Stimulated activated CD4-positive, alpha-beta T cell treated with anti-CD3 and anti-CD28 coated beads, Interleukin-2, amount 100 ng/mL, for 4 hours (primary cell): Measurements from ENCODE around the gene NSD2.
"Not testable (repeated sequence)": the region's sequence is repeated elsewhere in the genome, so short reads cannot be mapped to it uniquely, and the experiment has no call there.

Experiments
- DNase-seq: peaks from one replicate; pipeline ENCODE4 v3.0.0-alpha.2; 2020; ENCODE audit warnings: low read depth

The NSD2 gene

DNA sequence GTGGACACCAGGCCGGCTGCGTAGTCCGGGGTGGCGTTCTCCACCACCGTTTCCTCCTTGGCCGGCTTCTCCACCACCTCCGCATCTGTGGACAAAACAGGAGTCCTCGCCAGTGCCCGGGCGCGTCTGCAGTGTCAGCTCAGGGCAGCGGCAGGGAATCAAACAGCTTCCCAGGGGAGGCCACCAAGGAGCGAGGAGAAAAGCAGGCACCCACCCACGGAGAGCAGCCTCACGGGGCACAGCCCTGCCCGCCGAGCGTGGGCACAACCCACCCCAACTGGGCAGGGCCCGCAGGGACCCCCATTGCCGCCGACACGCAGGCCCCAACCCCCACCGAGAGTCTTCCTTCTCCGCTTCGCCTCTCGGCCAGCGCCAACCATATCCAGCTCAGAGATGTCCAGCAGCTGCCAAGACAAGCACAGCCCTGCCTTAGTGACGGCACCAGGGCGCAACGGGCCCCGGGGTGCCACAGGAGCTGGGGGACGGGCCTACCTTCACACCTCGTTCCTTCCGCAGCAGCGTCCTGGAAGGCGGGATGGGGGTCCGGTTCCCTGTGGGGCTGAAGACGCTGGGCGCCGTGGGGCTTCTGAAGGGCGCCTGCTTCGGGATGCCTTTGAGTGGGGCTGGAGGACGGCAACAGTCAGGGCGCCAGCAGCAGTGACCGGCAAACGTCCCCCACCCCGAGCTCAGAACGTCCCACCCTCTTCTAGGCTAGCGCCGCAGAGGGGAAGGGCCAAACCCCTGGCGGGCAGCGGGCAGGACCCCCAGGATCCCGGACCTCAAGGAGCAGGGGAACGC is 114.8 kb downstream of the NSD2 start:
- no peak for DNase-seq

DNA sequence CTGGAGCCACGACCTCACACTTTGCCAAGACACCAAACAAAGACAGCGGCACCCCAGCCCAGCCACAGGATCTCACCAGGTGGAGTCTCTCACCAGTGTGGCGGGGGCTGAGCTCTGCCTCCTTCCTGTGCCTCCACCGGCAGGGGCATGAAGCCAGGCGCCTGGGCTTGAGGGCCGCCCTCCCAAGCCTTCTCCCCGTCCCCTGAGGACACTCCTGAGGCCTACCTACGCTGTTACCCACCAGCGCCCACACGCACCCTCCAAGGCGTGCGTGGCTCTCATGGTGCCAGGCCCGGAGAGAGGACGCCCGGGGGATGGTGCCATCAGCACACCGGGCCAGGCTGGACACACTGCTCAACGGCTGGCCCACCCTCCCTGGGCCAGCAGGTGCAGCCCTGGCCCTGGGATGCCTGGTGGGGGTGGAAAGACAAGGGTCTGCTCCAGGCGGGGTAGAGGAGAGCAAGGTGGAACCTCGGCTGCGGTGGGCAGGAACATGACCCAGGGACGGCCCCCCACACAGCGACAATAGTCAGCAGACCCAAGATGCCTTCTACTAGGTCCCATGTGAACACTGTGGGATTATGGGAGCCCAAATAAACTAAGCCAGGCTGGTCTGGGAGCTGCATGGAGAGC is 115.5 kb downstream of the NSD2 start:
- DNase-seq, result no peak

DNA sequence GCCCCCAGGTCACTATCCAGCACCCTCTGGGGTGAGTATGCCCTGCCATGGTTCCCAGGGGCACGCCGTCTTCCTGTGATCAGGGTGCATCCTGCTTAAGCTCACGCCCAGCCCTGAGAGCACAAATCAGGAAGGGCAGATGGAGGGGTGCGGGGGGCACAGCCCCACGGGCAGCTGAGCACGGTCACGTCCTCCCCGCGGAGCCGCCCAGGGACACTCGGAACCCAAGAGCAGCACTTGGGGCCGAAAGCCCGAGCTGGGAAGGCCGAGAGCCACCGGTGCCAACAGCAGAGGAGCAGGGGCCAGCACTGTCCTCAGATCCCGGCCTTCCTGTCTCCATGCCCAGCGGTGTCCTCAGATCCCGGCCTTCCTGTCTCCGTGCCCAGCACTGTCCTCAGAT is 116.1 kb downstream of the NSD2 start:
- no peak for DNase-seq

DNA sequence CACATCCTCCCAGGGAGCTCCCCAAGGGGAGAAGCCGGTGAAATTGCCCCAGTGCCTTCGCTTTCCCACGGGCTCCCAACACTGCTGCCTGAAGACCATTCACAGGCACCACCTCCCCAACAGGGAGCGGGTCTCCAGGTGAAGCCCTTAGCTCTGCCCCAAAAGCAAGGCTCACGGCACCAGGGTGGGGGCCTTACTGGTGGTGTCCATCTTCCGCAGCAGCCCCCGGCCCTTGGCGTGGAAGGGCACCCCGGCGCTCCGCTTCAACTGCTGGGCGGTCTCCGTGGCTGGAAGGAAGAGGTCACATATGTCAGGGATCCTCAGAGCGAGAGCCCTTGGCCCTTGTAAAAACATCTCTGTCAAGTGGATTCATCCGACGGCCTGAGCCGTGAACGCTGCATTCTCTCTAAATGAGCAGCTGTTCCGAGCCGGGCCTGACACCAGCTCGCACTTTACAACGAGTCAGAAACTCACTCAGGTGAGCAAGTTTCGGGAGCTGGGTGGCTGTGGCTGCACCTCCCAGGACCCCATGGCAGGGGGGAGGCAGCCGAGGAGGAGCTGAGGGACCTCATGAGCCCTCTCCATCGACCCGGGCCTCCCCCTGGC is 116.6 kb downstream of the NSD2 start:
- DNase-seq, result no peak

DNA sequence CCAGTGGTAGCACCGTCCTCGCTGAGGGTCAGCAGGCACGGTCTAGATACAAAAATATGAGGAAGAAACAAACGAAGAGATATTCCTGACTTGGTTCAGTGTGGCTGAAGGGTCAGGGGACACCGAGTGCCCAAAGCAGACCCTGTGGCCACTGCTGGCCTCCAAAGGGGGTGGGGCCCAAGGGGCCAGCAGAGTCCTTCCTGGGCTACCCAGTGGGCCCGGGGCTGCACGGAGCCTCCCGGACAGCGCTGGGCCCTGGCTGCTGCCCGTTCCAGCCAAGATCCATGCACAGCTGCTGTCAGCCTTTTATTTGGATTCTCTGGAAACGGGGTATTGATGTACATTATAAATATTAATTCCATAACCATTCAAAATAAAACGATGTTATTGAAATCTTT is 117.1 kb downstream of the NSD2 start:
- no peak for DNase-seq

DNA sequence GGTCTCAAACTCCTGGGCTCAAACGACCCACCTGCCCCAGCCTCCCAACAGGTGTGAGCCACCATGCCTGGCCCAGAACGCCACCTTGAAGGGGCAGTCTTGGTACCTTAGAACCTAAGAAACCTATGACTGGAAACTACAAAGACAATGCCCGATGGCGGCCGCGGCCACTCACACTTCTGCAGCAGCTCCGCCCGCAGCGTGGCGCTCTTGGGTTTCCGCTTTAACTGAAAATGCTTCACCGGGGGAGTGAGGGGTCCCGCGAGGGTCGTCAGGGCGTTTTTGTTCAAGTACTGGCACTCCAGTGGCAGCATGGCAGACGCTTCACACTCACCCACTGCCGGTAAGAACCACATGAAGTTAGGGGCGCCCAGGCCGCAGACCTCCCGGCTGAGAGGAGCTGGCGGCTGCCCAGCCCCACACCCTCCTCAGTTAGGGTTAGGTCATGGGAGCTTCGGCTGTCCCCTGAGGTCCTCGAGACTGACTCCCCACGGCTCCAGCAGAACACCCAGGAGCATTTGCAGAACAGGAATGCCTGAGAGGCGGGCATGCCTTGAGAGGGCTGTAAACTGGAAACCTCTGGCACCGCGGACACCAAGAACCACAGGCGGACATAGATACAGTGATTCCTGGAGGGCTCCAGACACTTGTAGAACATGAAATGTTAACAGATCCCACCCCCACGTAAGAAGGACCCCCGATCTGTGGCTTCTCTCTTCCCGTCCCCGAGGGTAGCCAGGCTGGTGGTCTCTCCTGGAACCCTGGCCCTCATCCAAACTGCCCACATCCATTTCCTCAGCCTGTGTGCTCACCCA is 118.5 kb downstream of the NSD2 start:
- no peak for DNase-seq

DNA sequence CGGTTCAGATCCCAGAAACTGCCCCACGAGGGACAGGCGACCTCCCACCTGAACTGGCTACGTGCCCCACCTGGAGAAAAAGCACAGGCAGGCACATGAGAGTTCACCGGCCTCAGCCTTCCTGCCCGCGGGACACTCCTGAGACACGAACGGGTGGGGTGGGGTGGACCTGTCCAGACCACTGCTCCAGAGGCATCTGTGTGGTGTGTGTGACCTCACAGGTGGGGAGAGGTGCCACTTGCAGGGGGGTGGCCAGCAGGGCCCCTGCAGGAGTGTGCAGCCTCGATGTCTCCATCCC is 119.1 kb downstream of the NSD2 start:
- no peak for DNase-seq

DNA sequence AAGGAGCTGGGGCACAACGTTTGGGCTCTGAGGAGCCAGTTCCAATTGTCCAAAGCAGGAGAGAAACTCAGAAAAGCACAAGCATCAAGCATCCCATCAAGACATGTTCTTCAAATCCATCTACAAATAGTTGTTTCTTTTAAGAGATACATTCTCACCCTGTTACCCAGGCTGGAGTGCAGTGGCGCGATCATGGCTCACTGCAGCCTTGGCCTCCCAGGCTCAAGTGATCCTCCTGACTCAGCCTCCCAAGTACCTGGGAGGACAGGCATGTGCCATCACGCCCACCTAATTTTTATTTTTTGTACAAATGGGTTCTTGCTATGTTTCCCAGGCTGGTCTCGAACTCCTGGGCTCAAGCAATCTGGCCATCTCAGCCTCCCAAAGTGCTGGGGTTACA is 119.5 kb downstream of the NSD2 start:
- no peak for DNase-seq

DNA sequence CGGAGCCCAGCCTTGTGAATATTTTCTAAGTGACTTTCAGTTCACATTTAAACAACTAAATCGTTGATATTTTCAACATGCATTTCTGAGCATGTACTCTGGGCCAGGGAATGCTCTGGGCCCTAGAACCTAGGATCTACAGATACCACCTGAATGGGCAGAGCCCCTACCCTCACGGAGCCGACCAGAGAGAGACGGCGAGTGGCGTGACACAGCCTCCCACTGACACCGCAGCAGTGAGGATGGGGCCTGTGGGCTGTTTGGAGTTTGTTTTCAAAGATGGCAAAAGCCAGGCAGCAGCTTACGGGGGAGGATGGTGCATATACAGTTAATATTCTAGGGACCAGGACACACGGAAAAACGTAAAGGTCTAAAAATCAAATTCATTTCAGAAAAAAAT is 119.9 kb downstream of the NSD2 start:
- no peak for DNase-seq

DNA sequence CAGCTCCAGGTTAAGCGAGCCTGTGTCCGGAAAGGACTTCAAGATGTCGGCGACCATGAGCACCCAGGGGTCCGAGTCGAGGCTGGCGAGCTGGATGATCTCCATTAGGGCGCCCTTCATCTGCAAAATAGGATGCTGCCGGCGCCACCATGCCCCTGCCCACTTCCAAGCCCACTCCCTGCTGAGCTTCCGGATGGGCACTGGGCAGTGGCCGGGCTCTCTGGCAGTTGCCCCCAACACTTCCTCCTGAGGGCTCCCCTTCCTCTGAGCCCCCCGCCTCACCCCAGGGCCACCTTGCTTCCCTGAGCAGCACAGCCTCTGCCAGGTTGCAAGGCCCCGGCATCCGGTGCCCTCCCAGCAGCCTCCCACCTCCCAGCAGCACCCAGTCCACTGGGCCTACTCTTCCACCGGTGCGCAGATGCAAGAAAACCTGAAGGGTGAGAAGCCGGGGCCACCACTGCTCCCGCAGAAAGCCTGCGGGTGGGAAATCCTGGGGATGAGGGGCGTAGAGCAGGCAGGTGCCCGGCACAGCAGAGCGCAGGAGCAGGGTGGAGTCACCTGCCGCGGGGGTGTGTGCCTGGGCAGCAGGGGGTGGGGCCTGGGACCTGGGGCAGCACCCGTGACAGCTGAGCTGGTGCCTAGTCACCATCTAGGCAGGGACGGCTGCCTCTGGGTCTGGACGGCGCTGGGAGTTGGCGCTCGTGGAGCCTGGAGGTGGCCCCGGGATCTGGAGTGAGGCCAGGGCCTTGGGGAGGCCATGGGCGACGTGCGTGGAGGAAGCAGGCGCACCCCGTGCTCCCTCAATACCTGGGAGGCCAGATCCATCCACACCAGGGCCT is 120.6 kb downstream of the NSD2 start:
- DNase-seq, result no peak

DNA sequence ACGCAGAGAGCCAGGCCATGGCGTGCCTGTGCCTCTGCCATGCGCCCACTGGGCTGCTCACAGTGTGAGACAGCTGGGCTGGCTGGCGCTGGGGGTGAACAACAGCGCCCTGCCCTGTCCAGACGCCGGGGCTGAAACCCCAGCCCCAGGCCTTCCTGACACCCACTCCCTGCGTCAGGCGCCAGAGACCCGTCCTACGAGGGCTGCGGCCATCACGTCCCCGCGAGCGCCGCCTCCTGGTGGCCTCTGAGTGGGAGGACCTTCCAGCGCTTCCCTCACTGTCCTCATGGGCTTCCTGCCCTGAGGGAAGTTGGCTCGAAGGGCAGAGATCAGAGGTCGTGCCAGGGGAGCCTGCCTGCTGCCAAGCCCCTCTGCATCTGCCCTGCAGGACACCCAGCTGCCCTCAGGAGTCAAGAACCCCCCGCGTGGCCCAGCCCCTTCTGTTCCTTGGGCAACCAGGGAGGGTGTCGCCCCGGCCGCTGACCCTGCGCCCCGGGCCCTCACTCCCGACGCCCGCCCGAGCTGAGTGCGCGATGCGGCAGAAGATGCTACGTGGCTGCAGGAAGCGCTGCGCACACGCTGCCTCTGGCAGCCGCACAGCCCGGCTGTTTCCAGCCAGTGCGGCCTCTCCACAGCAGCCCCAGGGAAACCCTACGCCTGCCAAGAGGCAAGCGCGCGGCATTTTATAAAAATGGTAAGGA is 121.4 kb downstream of the NSD2 start:
- no peak for DNase-seq

DNA sequence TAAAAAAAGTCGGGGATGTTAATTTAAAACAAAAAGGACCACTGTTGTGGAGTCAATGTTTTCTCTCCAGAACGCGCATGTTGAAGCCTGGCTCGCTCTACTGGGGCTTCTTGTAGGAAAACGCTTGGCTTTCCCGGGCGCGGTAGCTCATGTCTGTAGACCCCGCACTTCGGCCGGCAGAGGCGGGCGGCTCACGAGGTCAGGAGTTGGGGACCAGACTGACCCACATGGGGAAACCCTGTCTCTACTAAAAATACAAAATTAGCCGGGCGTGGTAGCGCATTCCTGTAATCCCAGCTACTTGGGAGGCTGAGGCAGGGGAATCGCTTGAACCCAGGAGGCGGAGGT is 122.0 kb downstream of the NSD2 start:
- no peak for DNase-seq

DNA sequence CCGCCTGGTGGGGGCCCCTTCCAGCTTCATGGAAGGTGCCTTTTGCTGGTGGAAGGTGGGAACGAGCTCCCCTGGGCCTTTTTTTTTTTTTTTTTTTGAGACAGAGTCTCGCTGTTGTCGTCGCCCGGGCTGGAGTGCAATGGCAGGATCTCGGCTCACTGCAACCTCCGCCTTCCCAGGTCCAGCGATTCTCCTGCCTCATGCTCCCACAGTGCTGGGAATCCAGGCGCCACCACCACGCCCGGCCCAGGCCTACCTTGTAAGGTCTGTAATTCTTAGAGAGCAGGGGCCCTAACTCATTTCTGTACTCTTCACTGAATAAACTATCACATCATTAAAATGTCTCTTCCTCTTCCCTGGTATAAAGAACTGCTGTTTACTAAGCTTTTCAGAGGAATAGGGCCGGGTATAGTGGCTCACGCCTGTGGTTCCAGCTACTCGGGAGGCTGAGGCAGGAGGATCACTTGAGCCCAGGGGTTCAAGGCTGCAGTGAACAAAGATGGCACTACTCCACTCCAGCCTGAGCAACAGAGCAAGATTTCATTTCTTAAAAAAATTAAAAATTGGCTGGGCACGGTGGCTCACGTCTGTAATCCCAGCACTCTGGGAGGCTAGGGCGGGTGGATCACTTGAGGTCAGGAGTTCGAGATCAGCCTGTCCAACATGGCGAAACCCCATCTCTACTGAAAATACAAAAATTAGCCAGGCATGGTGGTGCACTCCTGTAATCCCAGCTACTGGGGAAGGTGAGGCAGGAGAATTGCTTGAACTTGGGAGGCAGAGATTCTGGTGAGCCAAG is 122.7 kb downstream of the NSD2 start:
- DNase-seq, result not testable (repeated sequence)

DNA sequence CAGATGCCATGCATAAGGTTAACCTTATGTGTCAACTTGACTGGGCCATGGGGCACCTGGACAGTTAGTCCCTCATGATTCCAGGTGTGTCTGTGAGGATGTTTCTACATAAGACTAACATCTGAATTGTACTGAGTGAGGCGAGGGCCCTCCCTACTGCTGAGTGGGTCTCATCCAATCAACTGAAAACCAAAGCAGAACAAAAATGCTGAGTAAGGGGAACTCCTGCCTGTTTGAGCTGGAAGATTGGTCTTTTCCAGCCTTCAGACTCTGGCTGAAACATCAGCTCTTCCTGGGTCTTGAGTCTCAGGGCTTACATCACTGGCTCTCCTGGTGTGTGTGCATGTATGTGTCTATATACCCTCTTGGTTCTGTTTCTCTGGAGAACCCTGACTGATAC is 123.7 kb downstream of the NSD2 start:
- no peak for DNase-seq

DNA sequence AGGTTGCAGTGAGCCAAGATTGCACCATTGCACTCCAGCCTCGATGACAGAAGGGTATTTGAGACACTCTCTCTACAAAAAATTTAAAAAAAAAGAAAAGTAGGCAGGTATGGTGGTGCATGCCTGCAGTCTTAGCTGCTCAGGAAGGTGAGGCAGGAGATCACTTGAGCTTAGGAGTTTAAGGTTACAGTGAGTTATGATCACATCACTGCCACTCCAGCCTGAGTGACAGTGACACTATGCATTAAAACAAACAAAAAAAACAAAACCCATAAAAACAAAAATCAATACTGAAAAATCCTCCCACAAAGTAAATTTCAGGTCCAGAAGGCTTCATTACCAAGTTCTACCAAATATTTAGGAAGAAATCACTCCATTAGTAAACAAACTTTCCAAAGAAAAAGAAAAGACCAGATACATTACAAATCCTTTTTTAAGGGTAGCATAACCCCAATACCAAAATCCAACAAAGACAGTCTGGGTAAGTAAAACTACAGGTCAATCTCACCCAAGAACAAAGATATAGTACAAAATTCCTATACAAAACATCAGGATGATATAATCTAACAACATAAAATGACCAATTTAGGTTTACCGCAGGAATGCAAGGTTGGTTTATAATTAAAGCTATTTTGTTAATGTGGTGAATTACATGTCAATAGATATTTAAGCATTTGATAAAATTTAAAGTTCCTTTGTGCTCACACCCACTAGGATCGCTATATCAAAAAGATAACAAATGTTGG is 125.8 kb downstream of the NSD2 start:
- no peak for DNase-seq

DNA sequence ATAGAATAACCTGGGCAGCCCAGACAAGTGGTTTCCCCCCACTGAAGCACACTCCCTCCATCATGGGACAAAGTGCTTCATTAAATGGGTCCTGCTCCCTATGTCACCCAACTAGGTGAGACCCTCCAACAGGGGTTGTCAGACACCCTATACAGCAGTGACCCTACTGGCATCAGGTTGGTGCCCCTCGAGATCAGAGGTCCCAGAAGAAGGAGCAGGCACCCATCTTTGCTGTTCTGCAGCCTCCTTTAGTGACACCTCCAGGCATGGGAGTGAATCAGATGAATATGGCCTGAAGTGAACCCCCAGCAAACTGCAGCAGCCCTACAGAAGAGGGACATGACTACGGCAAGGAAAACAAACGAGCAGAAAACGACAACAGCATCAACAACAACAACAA is 126.5 kb downstream of the NSD2 start:
- no peak for DNase-seq

DNA sequence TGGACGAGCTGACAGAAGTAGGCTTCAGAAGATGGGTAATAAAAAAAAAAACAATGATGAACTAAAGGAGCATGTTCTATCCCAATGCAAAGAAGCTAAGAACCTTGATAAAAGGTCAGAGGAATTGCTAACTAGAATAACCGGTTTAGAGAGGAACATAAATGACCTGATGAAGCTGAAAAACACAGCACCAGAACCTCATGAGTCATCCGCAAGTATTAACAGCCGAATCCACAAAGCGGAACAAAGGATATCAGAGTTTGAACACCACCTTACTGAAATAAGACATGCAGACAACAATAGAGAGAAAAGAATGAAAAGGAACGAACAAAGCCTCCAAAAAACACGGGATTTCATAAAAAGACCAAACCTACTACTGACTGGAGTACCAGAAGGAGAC is 127.1 kb downstream of the NSD2 start:
- no peak for DNase-seq

DNA sequence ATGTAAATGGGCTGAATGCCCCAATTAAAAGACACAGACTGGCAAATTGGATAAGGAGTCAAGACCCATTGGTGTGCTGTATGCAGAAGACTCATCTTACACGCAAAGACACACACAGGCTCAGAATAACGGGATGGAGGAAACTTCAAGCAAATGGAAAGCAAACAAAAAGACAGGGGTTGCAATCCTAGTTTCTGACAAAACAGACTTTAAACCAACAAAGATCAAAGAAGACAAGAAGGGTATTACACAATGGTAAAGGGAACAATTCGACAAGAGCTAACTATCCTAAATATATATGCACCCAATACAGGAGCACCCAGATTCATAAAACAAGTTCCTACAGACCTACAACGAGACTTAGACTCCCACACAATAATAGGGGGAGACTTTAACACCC is 128.1 kb downstream of the NSD2 start:
- not testable (repeated sequence) for DNase-seq

DNA sequence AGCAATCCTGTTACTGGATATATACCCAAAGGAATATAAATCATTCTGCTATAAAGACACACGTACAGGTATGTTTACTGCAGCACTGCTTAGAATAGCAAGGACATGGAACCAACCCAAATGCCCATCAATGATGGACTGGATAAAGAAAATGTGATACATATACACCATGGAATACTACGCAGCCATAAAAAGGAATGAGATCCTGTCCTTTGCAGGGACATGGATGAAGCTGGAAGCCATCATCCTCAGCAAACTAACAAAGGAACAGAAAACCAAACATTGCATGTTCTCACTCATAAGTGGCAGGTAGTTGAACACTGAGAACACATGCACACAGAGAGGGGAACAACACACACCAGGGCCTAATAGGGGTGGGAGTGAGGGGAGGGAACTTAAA is 132.2 kb downstream of the NSD2 start:
- DNase-seq, result not testable (repeated sequence)

DNA sequence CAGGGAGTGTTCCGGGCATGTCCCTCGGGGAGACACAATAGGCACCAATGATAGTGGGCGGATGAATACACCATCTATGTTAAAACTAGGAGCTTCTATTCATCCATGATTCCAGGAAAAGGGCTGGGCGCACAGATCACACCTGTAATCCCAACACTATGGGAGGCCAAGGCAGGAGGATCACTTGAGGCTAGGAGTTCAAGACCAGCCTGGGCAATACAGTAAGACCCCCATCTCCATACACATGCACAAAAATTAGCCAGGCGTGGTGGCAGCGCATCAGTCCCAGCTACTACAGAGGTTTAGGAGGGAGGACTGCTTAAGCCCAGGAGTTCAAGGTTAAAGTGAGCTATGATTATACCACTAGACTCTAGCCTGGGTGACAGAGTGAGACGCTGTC is 135.2 kb downstream of the NSD2 start:
- no peak for DNase-seq
